Endothelial cell of umbilical vein (primary cell): Measurements from ENCODE around the gene KLHL17. TPM values are rescaled to one million over a fixed set of nuclear protein-coding genes. Genes with fewer than 3 reads are reported as not detected.

Experiments
- BruUV-seq: library from RNA; stranded (reverse); fragments of 400-500 nt; replicated peaks from 2 replicates; lab custom pipeline; 2021; lab: Mats Ljungman, UMichigan
- CTCF ChIA-PET: fragments of 300-600, 350-600 bp; sonication (Branson Sonifier 250); formaldehyde crosslinking; loops from one replicate; lab custom pipeline; 2021; ENCODE audit warnings: antibody characterized with exemption, inconsistent platforms; lab: Charles Lee
- POLR2A ChIA-PET: fragments of 300-600, 350-600 bp; sonication (Branson Sonifier 250); formaldehyde crosslinking; loops from one replicate; lab custom pipeline; 2021; ENCODE audit warnings: antibody characterized with exemption, inconsistent platforms; lab: Charles Lee
- DNase-seq: peaks from one replicate; pipeline ENCODE4 v3.0.0-alpha.2; 2011; ENCODE audit warnings: low read depth, low spot score
- FAIRE-seq: peaks from 2 replicates; lab custom pipeline; 2011; peaks lifted over from hg19 to GRCh38; lab: Jason Lieb, UNC
- H2AFZ ChIP-seq: 2 replicates; pipeline ENCODE4 v1.6.0; 2012; ENCODE audit warnings: low read depth, low read length, control low read depth, inconsistent platforms
- H3K27ac ChIP-seq: 2 replicates; pipeline ENCODE4 v1.5.1; 2011; ENCODE audit warnings: low read depth, mild to moderate bottlenecking, control low read depth, low read length, moderate library complexity; ENCODE audit not compliant: insufficient read depth
- H3K27me3 ChIP-seq, 2 experiments: 2 replicates each; pipeline versions ENCODE4 v1.6.0 to v1.6.1; 2011; ENCODE audit warnings: low read length in 2 of 2, mixed read lengths in 1 of 2; ENCODE audit not compliant: control insufficient read depth in 2 of 2, insufficient read depth in 2 of 2
- H3K36me3 ChIP-seq, 2 experiments: 2 replicates in 1 of 2; 3 replicates in 1 of 2; pipeline ENCODE4 v1.5.1; 2011; ENCODE audit warnings: low read length in 2 of 2, mild to moderate bottlenecking in 1 of 2, moderate library complexity in 1 of 2; ENCODE audit not compliant: control insufficient read depth in 2 of 2, insufficient read depth in 2 of 2; ENCODE audit errors: extremely low read depth in 1 of 2
- H3K4me1 ChIP-seq: 3 replicates; pipeline ENCODE4 v1.5.1; 2011; ENCODE audit warnings: mild to moderate bottlenecking, low read length; ENCODE audit not compliant: control insufficient read depth, insufficient read depth; ENCODE audit errors: extremely low read depth
- H3K4me2 ChIP-seq: 2 replicates; pipeline ENCODE4 v1.6.1; 2011; ENCODE audit warnings: low read length, control low read depth, mixed read lengths; ENCODE audit not compliant: insufficient read depth
- H3K4me3 ChIP-seq, 3 experiments: fragments of 200-600 bp in 1 of 3; sonication (generic), shearing (Covaris generic) in 1 of 3; replicated peaks in 1 of 3; 2 replicates each; pipeline ENCODE4 v1.5.1; 2011 to 2016; ENCODE audit warnings: control low read depth in 3 of 3, low read length in 3 of 3, mild to moderate bottlenecking in 2 of 3, inconsistent platforms in 1 of 3, low read depth in 1 of 3, moderate library complexity in 1 of 3; ENCODE audit not compliant: insufficient read depth in 1 of 3
- H3K79me2 ChIP-seq: 2 replicates; pipeline ENCODE4 v1.6.0; 2012; ENCODE audit warnings: low read length, inconsistent platforms; ENCODE audit not compliant: control insufficient read depth, insufficient read depth
- H3K9ac ChIP-seq: replicated peaks from 2 replicates; pipeline ENCODE3; 2011; ENCODE audit warnings: low read length, control low read depth; ENCODE audit not compliant: insufficient read depth; ENCODE audit errors: extremely low read depth
- H3K9me1 ChIP-seq: replicated peaks from 3 replicates; pipeline ENCODE4 v1.6.0; 2011; ENCODE audit warnings: mild to moderate bottlenecking, low read length; ENCODE audit not compliant: control insufficient read depth, insufficient read depth; ENCODE audit errors: extremely low read depth
- H3K9me3 ChIP-seq: replicated peaks from 2 replicates; pipeline ENCODE4 v1.5.1; 2012; ENCODE audit warnings: low read length, inconsistent platforms; ENCODE audit not compliant: control insufficient read depth, insufficient read depth
- H4K20me1 ChIP-seq: replicated peaks from 2 replicates; pipeline ENCODE3; 2011; ENCODE audit warnings: mild to moderate bottlenecking, low read length; ENCODE audit not compliant: control insufficient read depth, insufficient read depth; ENCODE audit errors: extremely low read depth
- CTCF ChIP-seq, 2 donors: IDR thresholded peaks; 1 replicate in 1 of 2; 2 replicates in 1 of 2; pipeline ENCODE4 v1.5.1; 2011; ENCODE audit warnings: low read length in 2 of 2, mild to moderate bottlenecking in 2 of 2, moderate library complexity in 2 of 2, control low read depth in 1 of 2, inconsistent platforms in 1 of 2, low read depth in 1 of 2; ENCODE audit not compliant: insufficient read depth in 1 of 2; ENCODE audit errors: extremely low read depth in 1 of 2
- FOS ChIP-seq: IDR thresholded peaks from 2 replicates; pipeline ENCODE4 v1.6.1; 2011; ENCODE audit warnings: mild to moderate bottlenecking, low read length, moderate library complexity, borderline replicate concordance; ENCODE audit not compliant: insufficient read depth
- dilution Hi-C: fragments of 300-500 bp; cut with MboI; formaldehyde crosslinking; loops from one replicate; pipeline ENCODE4 v1.15.0; 2019; ENCODE audit warnings: low sequenced_read_pairs; ENCODE audit not compliant: extremely low pct_ligation_motif_present
- intact Hi-C: fragments of 100-400 bp; cut with micrococcal nuclease; formaldehyde crosslinking; loops from one replicate; pipeline ENCODE4 v1.10.0; 2022
- polyA plus RNA-seq, 4 experiments: library from polyadenylated mRNA; depleted of rRNA in 3 of 4; stranded (reverse) in 3 of 4; unstranded in 1 of 4; fragments of >200 nt; gene quantifications; 2 replicates each; pipeline versions ENCODE4 v1.2.1 to v1.2.3, GENCODE V29; 2011 to 2012; ENCODE audit warnings: missing spikeins in 1 of 4
- small RNA-seq: library from RNA; depleted of rRNA; stranded (forward); fragments of <200 nt; gene quantifications from one replicate; pipeline ENCODE3, GENCODE V24; 2012; ENCODE audit warnings: low replicate concordance, low read depth; ENCODE audit not compliant: insufficient read depth, insufficient read length
- total RNA-seq: library from RNA; stranded (reverse); gene quantifications from 2 replicates; pipeline ENCODE4 v1.2.3, GENCODE V29; 2021

Gene KLHL17
- total and polyA plus RNA-seq, 2 donors (not counting 3 experiments of a cell fraction or from before 2014, with no cell fraction given) = 27.0 to 30.1 TPM

DNA sequence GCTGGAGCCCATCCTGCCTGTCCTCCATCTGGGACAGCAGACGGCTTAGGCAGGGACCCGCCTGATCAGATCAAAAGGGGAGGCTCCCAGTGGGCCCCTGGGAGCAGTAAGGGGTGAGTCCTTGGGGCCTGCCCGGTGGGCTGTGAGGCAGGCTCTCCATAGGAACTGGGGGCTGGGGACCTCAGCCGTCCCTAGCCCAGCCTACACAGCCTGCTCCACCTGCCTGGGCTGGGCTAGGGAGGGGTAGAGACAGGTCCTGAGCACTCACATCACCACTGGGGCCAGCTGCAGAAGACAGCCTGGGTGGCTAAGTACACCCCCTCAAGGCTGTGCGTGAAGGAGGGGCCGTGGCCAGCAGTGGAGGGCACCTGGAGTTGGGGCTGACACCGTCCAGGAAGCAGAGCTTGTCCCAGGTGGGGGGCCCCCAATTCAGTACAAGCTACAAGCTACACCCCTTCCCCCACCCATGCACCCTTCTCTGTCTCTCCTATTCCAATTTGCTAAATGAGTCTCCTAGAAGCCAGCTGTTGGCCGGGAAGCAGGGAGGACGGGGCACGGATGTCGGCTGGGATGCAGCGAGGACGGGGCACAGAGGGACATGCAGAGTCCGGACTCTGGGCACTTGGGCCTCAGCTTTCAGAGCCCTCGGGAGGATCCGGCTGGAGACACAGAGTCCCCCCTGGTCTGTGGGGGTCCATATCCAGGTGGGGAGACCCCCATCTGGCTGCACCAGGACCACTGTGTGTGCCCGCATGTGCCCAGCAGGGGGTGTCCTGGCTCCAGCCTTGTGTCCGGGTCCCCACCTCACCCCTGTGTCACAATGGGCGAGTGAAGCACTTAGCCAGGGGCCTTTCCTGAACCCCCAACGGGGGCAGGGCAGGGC lies 54.7 kb downstream of the KLHL17 start:
- H3K4me2 ChIP-seq = no peak overlapping the region
- H3K9me1 ChIP-seq = no peaks in the 10 kb centered on the region
- H4K20me1 ChIP-seq = no peaks in the 10 kb centered on the region
- DNase-seq (no peak), FAIRE-seq (no peak)
- intact Hi-C loops (loop anchor here (2.0 to 5.0 kb wide), 2 partner anchors 14 to 257 kb away; partner anchors contain the start of genes HES4 and UBE2J2), dilution Hi-C loops (no loop called here)
- H3K27me3 ChIP-seq = no peaks in the 10 kb centered on the region
- CTCF ChIA-PET = interaction anchor here (1.4 to 4.2 kb wide), 3 partner anchors 12 to 107 kb away, joined by 5 to 41 read pairs (median 10); no protein-coding TSS in a partner anchor
- H3K4me1 ChIP-seq = peaks cover 10% of the 10 kb centered on the region
- H3K4me3 ChIP-seq = no peak overlapping the region
- TF ChIP-seq FOS (no peak), CTCF (IDR thresholded peaks at IDR 0.05; ENCODE audit: extremely low read depth in 1 of 2, insufficient read depth in 1 of 2, low read depth in 1 of 2, low read length in 2 of 2) (peak; percentile 44 to 65)
- H3K9ac ChIP-seq = no peak overlapping the region
- H2AFZ ChIP-seq = no peak overlapping the region
- no peak overlapping the region for H3K27ac ChIP-seq
- H3K36me3 ChIP-seq = no peaks in the 10 kb centered on the region
- H3K79me2 ChIP-seq = no peaks in the 10 kb centered on the region
- POLR2A ChIA-PET = no interaction called here
- H3K9me3 ChIP-seq = no peaks in the 10 kb centered on the region
- BruUV-seq = no TSS peak

Small RNA genes lying within 50 kb of the gene (small RNA-seq; reads per million reads assigned to genes)
- gene AL645608.3 (not detected), gene AL645608.4 (not detected)

Other genes with a start within 250 kb of the KLHL17 start
- not detected in 2 replicates for gene SAMD11, start 36.7 kb upstream of the KLHL17 start, total RNA-seq
- gene SAMD11, start 36.7 kb upstream of the KLHL17 start, polyA plus RNA-seq = 0.08 TPM in 1 of 2 replicates, not detected in the other
- 87.9 and 88.6 TPM in 2 replicates for gene NOC2L, start 1.3 kb upstream of the KLHL17 start, total RNA-seq
- 50.7 and 55.3 TPM in 2 replicates for gene NOC2L, start 1.3 kb upstream of the KLHL17 start, polyA plus RNA-seq
- 0.48 and 0.88 TPM in 2 replicates for gene PLEKHN1, start 5.9 kb downstream of the KLHL17 start, total RNA-seq
- gene PLEKHN1, start 5.9 kb downstream of the KLHL17 start, polyA plus RNA-seq = 0.29 and 0.35 TPM in 2 replicates
- gene PERM1, start 21.5 kb downstream of the KLHL17 start, total RNA-seq = not detected in 2 replicates
- gene PERM1, start 21.5 kb downstream of the KLHL17 start, polyA plus RNA-seq = not detected in 2 replicates
- gene HES4, start 39.5 kb downstream of the KLHL17 start, total RNA-seq = 32.0 and 37.6 TPM in 2 replicates
- 30.5 and 50.6 TPM in 2 replicates for gene HES4, start 39.5 kb downstream of the KLHL17 start, polyA plus RNA-seq
- gene ISG15, start 52.9 kb downstream of the KLHL17 start, total RNA-seq = 44.6 and 47.6 TPM in 2 replicates
- 154 and 220 TPM in 2 replicates for gene ISG15, start 52.9 kb downstream of the KLHL17 start, polyA plus RNA-seq
- 67.8 and 75.6 TPM in 2 replicates for gene AGRN, start 59.5 kb downstream of the KLHL17 start, total RNA-seq
- gene AGRN, start 59.5 kb downstream of the KLHL17 start, polyA plus RNA-seq = 66.6 and 78.9 TPM in 2 replicates
- gene RNF223, start 113.7 kb downstream of the KLHL17 start, total RNA-seq = not detected in 2 replicates
- gene RNF223, start 113.7 kb downstream of the KLHL17 start, polyA plus RNA-seq = not detected in 2 replicates
- gene C1orf159, start 155.5 kb downstream of the KLHL17 start, total RNA-seq = 19.7 and 20.1 TPM in 2 replicates
- gene C1orf159, start 155.5 kb downstream of the KLHL17 start, polyA plus RNA-seq = 16.1 and 20.1 TPM in 2 replicates
- not detected in 2 replicates for gene TTLL10, start 213.3 kb downstream of the KLHL17 start, total RNA-seq
- not detected in 2 replicates for gene TTLL10, start 213.3 kb downstream of the KLHL17 start, polyA plus RNA-seq
- not detected in 2 replicates for gene TNFRSF18, start 246.0 kb downstream of the KLHL17 start, total RNA-seq
- gene TNFRSF18, start 246.0 kb downstream of the KLHL17 start, polyA plus RNA-seq = not detected in 2 replicates